HFFc6 (cell line): Measurements from ENCODE around the gene ZNF518A. TPM values are rescaled to one million over a fixed set of nuclear protein-coding genes. Genes with fewer than 3 reads are reported as not detected.

ENCODE experiments used
- DNase-seq: peaks from one replicate; pipeline ENCODE4 v3.0.0-alpha.2; 2018
- H3K27ac Mint-ChIP-seq: 2 replicates; pipeline ENCODE4 v1.8.0; 2020; ENCODE audit warnings: mild to moderate bottlenecking, mixed read lengths
- H3K27me3 Mint-ChIP-seq: 2 replicates; pipeline ENCODE4 v1.8.0; 2021; ENCODE audit warnings: mild to moderate bottlenecking, moderate library complexity, mixed read lengths; ENCODE audit not compliant: insufficient read depth
- H3K36me3 Mint-ChIP-seq: 2 replicates; pipeline ENCODE4 v1.8.0; 2021; ENCODE audit warnings: low read depth, mixed read lengths
- H3K4me1 Mint-ChIP-seq: 2 replicates; pipeline ENCODE4 v1.8.0; 2020; ENCODE audit warnings: low read depth, mixed read lengths
- H3K4me3 Mint-ChIP-seq: 2 replicates; pipeline ENCODE4 v1.8.0; 2020; ENCODE audit warnings: mild to moderate bottlenecking, moderate library complexity, mixed read lengths
- H3K9me3 Mint-ChIP-seq: 2 replicates; pipeline ENCODE4 v1.8.0; 2020; ENCODE audit warnings: mild to moderate bottlenecking, mixed read lengths
- total RNA-seq, 6 experiments: library from RNA; stranded (reverse); fragmentation: NEBNext Ultra II Directional; extraction: Animal tissue kit (Norgen Biotek cat#: 25700); gene quantifications; 2 replicates in 1 of 6; 3 replicates in 5 of 6; pipeline ENCODE4 v1.2.3, GENCODE V29; 2021
- TF ChIP-seq, protein P1 (sequence below): fragments of 200-600 bp; sonication (generic); IDR thresholded peaks from 2 replicates; pipeline ENCODE4 v1.5.0; 2021; ENCODE audit warnings: antibody characterized with exemption, mild to moderate bottlenecking

The ZNF518A gene
- total RNA-seq, 6 experiments from 2014 or later, result 4.0 to 6.5 (median 5.3) TPM

DNA sequence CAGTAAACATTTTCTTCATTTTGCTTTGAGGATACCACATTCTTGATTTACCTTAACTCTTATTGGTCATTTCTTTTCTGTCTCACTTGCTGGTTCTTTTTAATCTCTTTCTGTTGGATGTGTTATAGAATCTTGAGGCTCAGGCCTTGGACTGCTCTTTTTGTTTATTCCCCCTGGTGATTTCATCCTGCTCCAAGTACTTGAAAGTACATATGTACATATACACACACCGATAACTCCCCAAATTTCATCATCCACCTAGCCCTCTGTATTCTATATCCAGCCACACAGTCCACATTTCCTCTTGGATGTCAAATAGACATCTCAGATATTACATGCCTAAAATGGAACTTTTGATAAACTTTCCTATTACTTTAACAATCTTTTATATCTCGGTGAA, 7.5 kb downstream of the ZNF518A start:
- Mint-ChIP-seq H3K4me3 (no peak overlapping the region), H3K9me3 (no peaks in the 10 kb centered on the region), H3K4me1 (peaks cover 18% of the 10 kb centered on the region), H3K27ac (no peak overlapping the region), H3K36me3 (peaks cover 19% of the 10 kb centered on the region), H3K27me3 (no peaks in the 10 kb centered on the region)
- DNase-seq, result no peak
- TF ChIP-seq, protein P1, sequence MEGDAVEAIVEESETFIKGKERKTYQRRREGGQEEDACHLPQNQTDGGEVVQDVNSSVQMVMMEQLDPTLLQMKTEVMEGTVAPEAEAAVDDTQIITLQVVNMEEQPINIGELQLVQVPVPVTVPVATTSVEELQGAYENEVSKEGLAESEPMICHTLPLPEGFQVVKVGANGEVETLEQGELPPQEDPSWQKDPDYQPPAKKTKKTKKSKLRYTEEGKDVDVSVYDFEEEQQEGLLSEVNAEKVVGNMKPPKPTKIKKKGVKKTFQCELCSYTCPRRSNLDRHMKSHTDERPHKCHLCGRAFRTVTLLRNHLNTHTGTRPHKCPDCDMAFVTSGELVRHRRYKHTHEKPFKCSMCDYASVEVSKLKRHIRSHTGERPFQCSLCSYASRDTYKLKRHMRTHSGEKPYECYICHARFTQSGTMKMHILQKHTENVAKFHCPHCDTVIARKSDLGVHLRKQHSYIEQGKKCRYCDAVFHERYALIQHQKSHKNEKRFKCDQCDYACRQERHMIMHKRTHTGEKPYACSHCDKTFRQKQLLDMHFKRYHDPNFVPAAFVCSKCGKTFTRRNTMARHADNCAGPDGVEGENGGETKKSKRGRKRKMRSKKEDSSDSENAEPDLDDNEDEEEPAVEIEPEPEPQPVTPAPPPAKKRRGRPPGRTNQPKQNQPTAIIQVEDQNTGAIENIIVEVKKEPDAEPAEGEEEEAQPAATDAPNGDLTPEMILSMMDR, result no peak

DNA sequence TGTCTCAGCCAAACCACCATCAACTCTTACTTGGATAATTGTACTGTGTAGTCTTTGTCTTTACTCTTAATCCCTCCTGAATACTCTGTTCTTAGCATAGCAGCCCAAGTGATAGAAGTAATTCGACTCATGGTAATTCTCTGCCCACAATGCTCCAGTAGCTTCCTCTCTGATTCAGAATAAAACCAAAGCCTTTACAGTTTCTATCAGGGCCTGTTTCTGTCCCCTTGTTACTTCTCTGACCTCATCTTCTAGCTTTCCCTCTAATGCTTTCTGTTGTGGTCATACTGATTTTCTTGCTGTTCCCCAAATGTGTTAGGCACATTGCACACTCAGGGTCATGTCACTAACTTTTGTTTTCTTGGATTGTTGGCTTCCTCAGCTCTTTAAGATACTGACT, 8.0 kb downstream of the ZNF518A start:
- no peaks in the 10 kb centered on the region for H3K9me3 Mint-ChIP-seq
- DNase-seq, result no peak
- H3K27ac Mint-ChIP-seq, result no peak overlapping the region
- H3K4me3 Mint-ChIP-seq, result no peak overlapping the region
- H3K36me3 Mint-ChIP-seq, result peaks cover 21% of the 10 kb centered on the region
- H3K27me3 Mint-ChIP-seq, result no peaks in the 10 kb centered on the region; the same call in 1 of the 2 replicates
- H3K4me1 Mint-ChIP-seq, result peaks cover 18% of the 10 kb centered on the region
- TF ChIP-seq, protein P1, result no peak

DNA sequence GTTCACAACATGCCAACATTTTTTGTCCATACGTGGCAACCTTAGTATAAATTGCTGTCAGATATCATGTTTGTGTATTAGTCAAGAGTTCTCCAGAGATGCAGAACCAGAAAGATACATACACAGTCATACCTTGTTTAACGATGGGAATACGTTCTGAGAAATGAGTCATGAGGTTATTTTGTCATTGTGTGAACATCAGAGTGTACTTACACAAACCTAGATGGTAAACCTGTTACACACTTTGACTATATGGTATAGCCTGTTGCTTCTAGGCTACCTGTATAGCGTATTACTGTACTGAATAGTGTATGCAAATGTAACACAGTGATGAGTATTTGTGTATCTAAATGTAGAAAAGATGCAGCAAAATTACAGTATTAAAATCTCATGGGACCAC, 22.3 kb downstream of the ZNF518A start:
- Mint-ChIP-seq H3K9me3 (no peaks in the 10 kb centered on the region), H3K4me3 (no peak overlapping the region), H3K27ac (no peak overlapping the region), H3K36me3 (peaks cover 12% of the 10 kb centered on the region), H3K4me1 (0 out of 2 replicates have a peak, but pooled peaks cover 8% of the 10 kb centered on the region), H3K27me3 (no peaks in the 10 kb centered on the region)
- TF ChIP-seq, protein P1, result no peak
- DNase-seq, result no peak

DNA sequence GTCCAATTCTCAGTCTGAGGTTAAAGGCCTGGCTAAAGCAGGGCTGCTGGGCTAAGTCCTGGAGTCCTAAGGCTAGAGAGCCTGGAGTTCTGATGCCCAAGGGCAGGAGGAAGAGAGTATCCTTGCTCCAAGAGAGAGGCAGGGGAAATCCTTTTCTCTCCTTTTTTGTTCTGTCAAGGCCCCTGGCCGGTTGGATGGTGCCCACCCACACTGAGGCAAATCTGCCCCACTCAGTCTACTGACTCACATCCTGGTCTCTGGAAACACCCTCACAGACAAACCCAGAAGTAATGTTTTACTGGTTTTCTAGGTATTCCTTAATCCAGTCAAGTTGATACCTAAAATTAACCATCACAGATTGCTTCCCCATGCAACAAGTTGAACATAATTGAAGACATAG, 23.0 kb downstream of the ZNF518A start:
- H3K27me3 Mint-ChIP-seq, result no peaks in the 10 kb centered on the region
- peaks cover 13% of the 10 kb centered on the region for H3K36me3 Mint-ChIP-seq
- no peaks in the 10 kb centered on the region for H3K9me3 Mint-ChIP-seq
- TF ChIP-seq, protein P1, result no peak
- no peak for DNase-seq
- no peak overlapping the region for H3K4me3 Mint-ChIP-seq
- no peak overlapping the region for H3K27ac Mint-ChIP-seq
- H3K4me1 Mint-ChIP-seq, result 0 out of 2 replicates have a peak, but pooled peaks cover 8% of the 10 kb centered on the region

DNA sequence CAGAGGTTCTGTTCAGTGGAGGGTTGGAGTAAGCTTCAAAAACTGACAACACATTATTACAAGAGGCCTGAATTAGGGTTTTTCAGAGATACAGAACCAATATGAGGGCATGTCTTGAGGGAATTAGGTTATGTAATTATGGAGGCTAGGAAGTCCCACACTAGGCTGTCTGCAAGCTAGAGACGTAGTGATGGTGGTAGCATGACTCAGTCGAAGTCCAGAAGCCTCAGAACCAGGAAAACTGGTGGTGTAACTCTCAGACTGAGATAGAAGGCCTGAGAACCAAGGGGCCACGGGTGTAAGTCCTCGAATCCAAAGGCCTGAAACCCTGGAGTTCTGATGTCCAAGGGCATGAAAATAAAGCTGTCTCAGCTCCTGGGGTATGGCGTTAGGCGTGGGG, 35.6 kb downstream of the ZNF518A start:
- Mint-ChIP-seq H3K4me1 (no peaks in the 10 kb centered on the region), H3K4me3 (no peak overlapping the region), H3K36me3 (peaks cover 4% of the 10 kb centered on the region; the same call in 1 of the 2 replicates), H3K27ac (no peak overlapping the region), H3K27me3 (no peaks in the 10 kb centered on the region), H3K9me3 (peaks cover 22% of the 10 kb centered on the region)
- TF ChIP-seq, protein P1, result no peak
- no peak for DNase-seq

DNA sequence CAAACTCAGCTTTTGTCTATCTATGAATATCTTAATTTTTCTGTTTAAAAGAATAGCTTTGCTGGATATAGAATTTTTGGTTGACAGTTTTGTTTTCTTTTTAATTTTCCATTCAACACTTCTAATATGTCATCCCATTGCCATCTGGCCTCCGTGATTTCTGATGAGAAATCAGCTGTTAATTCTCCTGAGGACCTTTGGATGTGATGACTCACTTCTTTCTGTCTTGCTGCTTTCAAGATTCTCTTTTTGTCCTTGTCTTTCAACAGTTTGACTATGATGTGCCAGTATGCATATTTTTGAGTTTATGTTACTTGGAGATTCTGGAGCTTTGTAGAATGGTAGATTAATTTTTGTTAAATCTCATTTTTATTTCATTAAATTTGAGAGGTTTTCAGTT, 38.4 kb downstream of the ZNF518A start:
- Mint-ChIP-seq H3K4me1 (no peaks in the 10 kb centered on the region), H3K4me3 (no peak overlapping the region), H3K9me3 (peaks cover 22% of the 10 kb centered on the region), H3K36me3 (peaks cover 4% of the 10 kb centered on the region; the same call in 1 of the 2 replicates), H3K27ac (no peak overlapping the region), H3K27me3 (no peaks in the 10 kb centered on the region)
- TF ChIP-seq, protein P1, result no peak
- no peak for DNase-seq
